OCI-LY3 (cell line): ENCODE measurements around the gene STPG1.

Source experiments
- CTCF ChIP-seq: fragments of 200-600, 300-600 bp; sonication (generic); IDR thresholded peaks from 2 replicates; pipeline ENCODE4 v1.5.1; 2014; ENCODE audit warnings: antibody characterized with exemption, low read length, low read depth
- EZH2phosphoT487 ChIP-seq: fragments of 200-600 bp; shearing (Covaris generic); IDR thresholded peaks from 2 replicates; pipeline ENCODE4 v1.6.1; 2018; ENCODE audit warnings: antibody characterized with exemption, mixed run types, low read depth

GRCh38 chr1:24413350-24414163, at the start of gene STPG1:
- no peak for TF ChIP-seq CTCF
- no peak for TF ChIP-seq EZH2phosphoT487
